OCI-LY7 (cell line): Measurements from ENCODE around the gene PPP6R3. TPM values are rescaled to one million over a fixed set of nuclear protein-coding genes. Genes with fewer than 3 reads are reported as not detected.

Experiments
- BruUV-seq: library from RNA; stranded (reverse); fragments of 400-500 nt; replicated peaks from 2 replicates; lab custom pipeline; 2021; lab: Mats Ljungman, UMichigan
- CTCF ChIA-PET: fragments of 300-600 bp; sonication (Branson Sonifier 250); formaldehyde crosslinking; loops from one replicate; lab custom pipeline; 2022; ENCODE audit warnings: antibody characterized with exemption; ENCODE audit not compliant: unreplicated experiment; lab: Charles Lee
- POLR2A ChIA-PET: fragments of 300-600 bp; sonication (Branson Sonifier 250); formaldehyde crosslinking; loops from one replicate; lab custom pipeline; 2022; ENCODE audit warnings: antibody characterized with exemption; lab: Charles Lee
- DNase-seq: peaks from one replicate; pipeline ENCODE4 v3.0.0-alpha.2; 2015; ENCODE audit warnings: low spot score
- H2AFZ ChIP-seq: fragments of 200-600 bp; sonication (generic), shearing (Covaris generic); 2 replicates; pipeline ENCODE4 v1.6.1; 2014; ENCODE audit warnings: mild to moderate bottlenecking, antibody characterized with exemption, low read length, moderate library complexity
- H3K27ac ChIP-seq: fragments of 200-600 bp; sonication (generic); 2 replicates; pipeline ENCODE4 v1.5.1; 2014; ENCODE audit warnings: mixed run types, low read depth, mild to moderate bottlenecking, moderate library complexity, low read length, inconsistent platforms; ENCODE audit not compliant: poor library complexity, severe bottlenecking
- H3K36me3 ChIP-seq: fragments of 200-600 bp; sonication (generic); 2 replicates; pipeline ENCODE4 v1.6.1; 2014; ENCODE audit warnings: mild to moderate bottlenecking, antibody characterized with exemption, low read length, moderate library complexity, mixed read lengths; ENCODE audit not compliant: insufficient read depth
- H3K4me1 ChIP-seq: fragments of 200-600 bp; sonication (generic); 2 replicates; pipeline ENCODE4 v1.5.1; 2014; ENCODE audit warnings: mild to moderate bottlenecking, low read length; ENCODE audit not compliant: insufficient read depth, poor library complexity, severe bottlenecking
- H3K4me2 ChIP-seq: fragments of 200-600 bp; sonication (generic); 2 replicates; pipeline ENCODE4 v1.6.1; 2014; ENCODE audit warnings: mild to moderate bottlenecking, low read length
- H3K4me3 ChIP-seq: fragments of 200-600 bp; sonication (generic); 2 replicates; pipeline ENCODE4 v1.5.1; 2014; ENCODE audit warnings: mild to moderate bottlenecking, low read depth, low read length; ENCODE audit not compliant: poor library complexity, severe bottlenecking
- H3K79me2 ChIP-seq: fragments of 200-600 bp; sonication (generic); 2 replicates; pipeline ENCODE4 v1.6.1; 2016; ENCODE audit warnings: low read depth, mild to moderate bottlenecking, low read length, moderate library complexity, mixed read lengths; ENCODE audit not compliant: insufficient read depth
- H3K9me2 ChIP-seq: fragments of 200-600 bp; sonication (generic); 2 replicates; pipeline ENCODE4 v1.6.1; 2016; ENCODE audit warnings: mild to moderate bottlenecking, low read length, mixed read lengths; ENCODE audit not compliant: insufficient read depth
- H3K9me3 ChIP-seq: fragments of 200-600 bp; sonication (generic); 2 replicates; pipeline ENCODE4 v1.6.1; 2014; ENCODE audit warnings: mild to moderate bottlenecking, mixed run types, low read length, mixed read lengths
- H4K20me1 ChIP-seq: fragments of 200-600 bp; sonication (generic); 2 replicates; pipeline ENCODE4 v1.6.1; 2014; ENCODE audit warnings: mild to moderate bottlenecking, antibody characterized with exemption, low read length, moderate library complexity, mixed read lengths; ENCODE audit not compliant: insufficient read depth
- CTCF ChIP-seq: fragments of 200-600 bp; sonication (generic); conservative IDR thresholded peaks from 2 replicates; pipeline ENCODE4 v1.5.1; 2014; ENCODE audit warnings: mild to moderate bottlenecking, antibody characterized with exemption, low read length, moderate library complexity, mixed read lengths
- EZH2phosphoT487 ChIP-seq: fragments of 200-600 bp; sonication (generic); IDR thresholded peaks from 2 replicates; pipeline ENCODE4 v1.6.1; 2018; ENCODE audit warnings: low read depth, borderline replicate concordance, mild to moderate bottlenecking, mixed run types, antibody characterized with exemption, low read length, moderate library complexity, mixed read lengths
- intact Hi-C: fragments of 100-400 bp; cut with micrococcal nuclease; formaldehyde crosslinking; loops from one replicate; pipeline ENCODE4 v1.10.0; 2022; ENCODE audit not compliant: unreplicated experiment
- total RNA-seq, 2 experiments: library from RNA; depleted of rRNA in 1 of 2; stranded (reverse); fragments of >200 nt in 1 of 2; shearing (Covaris generic) in 1 of 2; gene quantifications; 2 replicates each; pipeline ENCODE4 v1.2.3, GENCODE V29; 2014 to 2022

The PPP6R3 gene
- total RNA-seq, 2 experiments from 2014 or later, result 122 to 151 TPM

DNA sequence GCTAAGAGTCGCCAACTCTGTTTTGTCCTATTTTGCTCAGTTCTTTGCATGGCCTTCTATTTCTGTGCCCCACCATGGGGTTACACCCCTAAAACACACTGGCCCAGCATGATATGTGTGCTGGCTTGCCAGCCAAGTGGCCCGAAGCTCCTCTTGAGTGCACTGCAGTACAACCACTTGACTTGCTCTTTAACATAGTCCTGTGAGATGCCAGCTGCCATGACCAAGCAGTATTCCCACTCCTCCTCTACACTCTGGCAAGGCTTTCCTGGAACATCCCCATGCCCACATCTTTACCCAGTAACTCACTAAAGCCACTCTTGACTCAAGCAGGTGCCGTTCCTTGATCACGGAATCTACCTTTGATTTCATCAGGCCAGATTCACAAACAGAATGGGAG, 120.9 kb downstream of the PPP6R3 start:
- Histone ChIP-seq H3K9me2 (no peaks in the 10 kb centered on the region), H3K79me2 (no peaks in the 10 kb centered on the region), H3K27ac (no peak overlapping the region), H3K9me3 (no peaks in the 10 kb centered on the region), H2AFZ (no peak overlapping the region), H3K4me1 (no peaks in the 10 kb centered on the region), H3K36me3 (peaks cover 93% of the 10 kb centered on the region), H3K4me2 (no peak overlapping the region), H4K20me1 (no peaks in the 10 kb centered on the region), H3K4me3 (no peak overlapping the region)
- TF ChIP-seq CTCF (no peak), EZH2phosphoT487 (no peak)
- POLR2A ChIA-PET, result no interaction called here
- CTCF ChIA-PET, result no interaction called here
- no TSS peak for BruUV-seq
- no peak for DNase-seq
- intact Hi-C loops, result no loop called here

DNA sequence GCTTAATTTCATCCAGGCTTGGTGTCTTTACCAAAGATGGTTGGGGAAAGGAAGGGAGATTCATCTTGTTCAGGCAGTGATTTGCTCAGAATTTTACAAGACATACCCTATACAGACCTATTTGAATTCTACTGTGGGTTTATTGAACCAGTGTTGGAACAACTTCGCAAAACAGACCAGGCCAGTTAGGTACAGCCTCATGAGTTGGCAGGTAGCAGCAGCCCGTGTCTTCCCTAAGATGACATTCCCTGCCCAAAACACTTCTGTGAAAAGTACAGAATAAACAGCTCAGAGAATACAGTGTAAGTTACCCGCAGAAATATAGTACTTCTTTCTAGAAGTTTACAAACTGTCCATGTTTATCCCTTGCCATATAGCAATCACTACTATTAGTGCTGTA, 121.3 kb downstream of the PPP6R3 start:
- H3K4me3 ChIP-seq, result no peak overlapping the region
- no peak for DNase-seq
- CTCF ChIA-PET, result no interaction called here
- H2AFZ ChIP-seq, result no peak overlapping the region
- H3K27ac ChIP-seq, result no peak overlapping the region
- BruUV-seq, result no TSS peak
- H3K9me2 ChIP-seq, result no peaks in the 10 kb centered on the region
- H3K9me3 ChIP-seq, result no peaks in the 10 kb centered on the region
- H3K4me1 ChIP-seq, result no peaks in the 10 kb centered on the region
- no peak for TF ChIP-seq EZH2phosphoT487
- no peak for TF ChIP-seq CTCF
- H3K4me2 ChIP-seq, result no peak overlapping the region
- peaks cover 93% of the 10 kb centered on the region for H3K36me3 ChIP-seq
- H3K79me2 ChIP-seq, result no peaks in the 10 kb centered on the region
- no peaks in the 10 kb centered on the region for H4K20me1 ChIP-seq
- intact Hi-C loops, result no loop called here
- POLR2A ChIA-PET, result no interaction called here

DNA sequence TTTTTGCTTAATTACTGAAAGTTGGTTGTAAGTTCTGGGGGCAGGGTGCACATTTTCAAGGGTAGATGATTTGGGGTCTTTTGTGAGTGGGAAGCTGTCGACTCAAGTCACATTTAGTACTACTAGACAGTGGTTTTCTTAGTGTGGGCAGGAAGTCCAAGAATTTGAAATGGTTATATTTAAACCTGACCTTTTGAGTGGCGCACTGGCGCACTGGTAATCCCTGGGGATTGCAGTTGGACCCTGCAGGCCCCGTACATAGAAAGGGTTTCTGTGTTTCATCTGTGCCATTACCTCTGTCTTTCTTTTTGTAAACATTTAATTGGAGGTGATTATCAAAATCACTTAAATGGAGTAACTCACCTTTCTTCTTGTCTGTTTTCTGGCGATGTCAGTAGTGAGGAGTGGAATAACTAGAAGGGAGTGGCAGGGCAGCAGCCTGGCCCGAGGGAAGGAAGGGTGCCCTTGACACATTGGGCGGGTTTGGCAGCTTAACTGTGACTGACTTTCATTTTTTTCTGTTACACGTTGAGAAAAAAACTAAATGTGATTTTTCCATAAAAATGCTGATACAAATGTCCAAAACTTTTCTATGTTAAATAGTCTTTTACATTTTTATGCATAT, 122.0 kb downstream of the PPP6R3 start:
- peaks cover 93% of the 10 kb centered on the region for H3K36me3 ChIP-seq
- H3K4me3 ChIP-seq, result no peak overlapping the region
- H3K79me2 ChIP-seq, result no peaks in the 10 kb centered on the region
- no peaks in the 10 kb centered on the region for H4K20me1 ChIP-seq
- H3K27ac ChIP-seq, result no peak overlapping the region
- ChIA-PET POLR2A (no interaction called here), CTCF (no interaction called here)
- no TSS peak for BruUV-seq
- H3K4me2 ChIP-seq, result no peak overlapping the region
- no peak for DNase-seq
- H2AFZ ChIP-seq, result no peak overlapping the region
- H3K4me1 ChIP-seq, result no peaks in the 10 kb centered on the region
- TF ChIP-seq EZH2phosphoT487 (no peak), CTCF (no peak)
- no peaks in the 10 kb centered on the region for H3K9me2 ChIP-seq
- no peaks in the 10 kb centered on the region for H3K9me3 ChIP-seq
- intact Hi-C loops, result no loop called here
